Thoracic aorta (tissue), 2 donors: Measurements from ENCODE around the gene CHAC1. TPM values are rescaled to one million over a fixed set of nuclear protein-coding genes. Genes with fewer than 3 reads are reported as not detected.

Experiments used
- ATAC-seq: fragments of 150-250 bp; one replicate; pipeline ENCODE4 v1.8.0; 2017; ENCODE audit warnings: low read depth; ENCODE audit not compliant: insufficient number of reproducible peaks, low FRiP score
- DNase-seq: peaks from one replicate; pipeline ENCODE4 v3.0.0-alpha.2; 2020; ENCODE audit warnings: low spot score
- H3K27ac ChIP-seq, 2 donors: fragments of 200-600 bp; sonication (generic); 1 replicate in 1 of 2; 2 replicates in 1 of 2; pipeline ENCODE4 v1.5.1; 2016; ENCODE audit warnings: mild to moderate bottlenecking in 2 of 2, moderate library complexity in 2 of 2
- H3K27me3 ChIP-seq: fragments of 200-600 bp; sonication (generic); replicated peaks from 2 replicates; pipeline ENCODE4 v1.6.0; 2016; ENCODE audit warnings: mild to moderate bottlenecking; ENCODE audit not compliant: insufficient read depth
- H3K36me3 ChIP-seq: fragments of 200-600 bp; sonication (generic); one replicate; pipeline ENCODE4 v1.5.1; 2016
- H3K4me1 ChIP-seq, 2 donors: fragments of 200-600 bp; sonication (generic); 1 replicate in 1 of 2; 2 replicates in 1 of 2; pipeline versions ENCODE4 v1.5.1 to v1.6.0; 2016; ENCODE audit warnings: low read depth in 2 of 2, mild to moderate bottlenecking in 1 of 2; ENCODE audit not compliant: control insufficient read depth in 1 of 2
- H3K4me3 ChIP-seq: fragments of 200-600 bp; sonication (generic); 2 replicates; pipeline ENCODE4 v1.5.1; 2016; ENCODE audit warnings: mild to moderate bottlenecking
- H3K9me3 ChIP-seq: fragments of 200-600 bp; sonication (generic); 2 replicates; pipeline ENCODE4 v1.5.1; 2016
- CTCF ChIP-seq: fragments of 200-600 bp; sonication (generic); IDR thresholded peaks from one replicate; pipeline ENCODE4 v1.5.1; 2019; ENCODE audit warnings: antibody characterized with exemption
- total RNA-seq, 2 donors: library from RNA; depleted of rRNA; stranded (reverse); fragments of >200 nt; gene quantifications; one replicate each; pipeline versions ENCODE4 v1.1.0 to v1.2.3, GENCODE V29; 2016

The CHAC1 gene
- total RNA-seq, 2 donors from 2014 or later: 3.9 to 7.3 TPM

DNA sequence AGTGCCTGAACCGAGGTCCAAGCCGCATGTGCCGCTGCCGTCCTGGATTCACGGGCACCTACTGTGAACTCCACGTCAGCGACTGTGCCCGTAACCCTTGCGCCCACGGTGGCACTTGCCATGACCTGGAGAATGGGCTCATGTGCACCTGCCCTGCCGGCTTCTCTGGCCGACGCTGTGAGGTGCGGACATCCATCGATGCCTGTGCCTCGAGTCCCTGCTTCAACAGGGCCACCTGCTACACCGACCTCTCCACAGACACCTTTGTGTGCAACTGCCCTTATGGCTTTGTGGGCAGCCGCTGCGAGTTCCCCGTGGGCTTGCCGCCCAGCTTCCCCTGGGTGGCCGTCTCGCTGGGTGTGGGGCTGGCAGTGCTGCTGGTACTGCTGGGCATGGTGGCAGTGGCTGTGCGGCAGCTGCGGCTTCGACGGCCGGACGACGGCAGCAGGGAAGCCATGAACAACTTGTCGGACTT lies 17.0 kb upstream of the CHAC1 start:
- no peak overlapping the region for H3K4me3 ChIP-seq
- H3K27ac ChIP-seq: no peak overlapping the region
- no peak for TF ChIP-seq CTCF
- H3K4me1 ChIP-seq: peaks cover 11 to 26% of the 10 kb centered on the region in 2 donors
- no peaks in the 10 kb centered on the region for H3K36me3 ChIP-seq
- DNase-seq (no peak), ATAC-seq (no peak)
- no peaks in the 10 kb centered on the region for H3K9me3 ChIP-seq
- H3K27me3 ChIP-seq: no peaks in the 10 kb centered on the region

- Histone ChIP-seq H3K27ac (no peak overlapping the region), H3K36me3 (no peaks in the 10 kb centered on the region), H3K4me3 (no peak overlapping the region), H3K27me3 (no peaks in the 10 kb centered on the region), H3K9me3 (no peaks in the 10 kb centered on the region), H3K4me1 (peaks cover 11 to 26% of the 10 kb centered on the region in 2 donors)
- DNase-seq (no peak), ATAC-seq (no peak)
- TF ChIP-seq CTCF: peak; percentile 10
Measured at GRCh38 chr15:40936709-40937666, 16.3 kb upstream of the CHAC1 start.

DNA sequence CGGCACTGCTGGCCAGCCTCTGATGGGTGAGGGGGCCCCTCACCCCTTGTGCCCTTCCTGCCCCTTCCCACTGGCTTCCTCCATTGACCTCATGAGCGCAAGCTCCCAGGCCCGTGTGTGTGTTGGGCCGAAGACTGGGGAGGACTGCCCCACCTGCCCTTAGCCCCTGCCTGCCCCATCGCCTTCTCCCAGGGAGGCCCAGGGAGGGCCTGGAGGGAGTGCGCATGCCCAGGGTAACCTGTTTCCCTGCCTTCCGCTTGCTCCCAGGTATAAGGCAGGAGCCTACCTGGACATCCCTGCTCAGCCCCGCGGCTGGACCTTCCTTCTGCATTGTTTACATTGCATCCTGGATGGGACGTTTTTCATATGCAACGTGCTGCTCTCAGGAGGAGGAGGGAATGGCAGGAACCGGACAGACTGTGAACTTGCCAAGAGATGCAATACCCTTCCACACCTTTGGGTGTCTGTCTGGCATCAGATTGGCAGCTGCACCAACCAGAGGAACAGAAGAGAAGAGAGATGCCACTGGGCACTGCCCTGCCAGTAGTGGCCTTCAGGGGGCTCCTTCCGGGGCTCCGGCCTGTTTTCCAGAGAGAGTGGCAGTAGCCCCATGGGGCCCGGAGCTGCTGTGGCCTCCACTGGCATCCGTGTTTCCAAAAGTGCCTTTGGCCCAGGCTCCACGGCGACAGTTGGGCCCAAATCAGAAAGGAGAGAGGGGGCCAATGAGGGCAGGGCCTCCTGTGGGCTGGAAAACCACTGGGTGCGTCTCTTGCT lies 15.3 kb upstream of the CHAC1 start:
- Histone ChIP-seq H3K9me3 (no peaks in the 10 kb centered on the region), H3K27me3 (no peaks in the 10 kb centered on the region), H3K4me1 (peaks cover 14 to 36% of the 10 kb centered on the region in 2 donors), H3K4me3 (no peak overlapping the region), H3K36me3 (no peaks in the 10 kb centered on the region), H3K27ac (no peak overlapping the region)
- ATAC-seq (no peak), DNase-seq (no peak)
- peak; percentile 15 for TF ChIP-seq CTCF

GRCh38 chr15:40938536-40938870 lies 14.8 kb upstream of the CHAC1 start:
- H3K27me3 ChIP-seq: no peaks in the 10 kb centered on the region
- TF ChIP-seq CTCF: no peak
- no peak for ATAC-seq
- peaks cover 14 to 38% of the 10 kb centered on the region in 2 donors for H3K4me1 ChIP-seq
- H3K27ac ChIP-seq: no peak overlapping the region
- no peak for DNase-seq
- H3K36me3 ChIP-seq: no peaks in the 10 kb centered on the region
- no peaks in the 10 kb centered on the region for H3K9me3 ChIP-seq
- no peak overlapping the region for H3K4me3 ChIP-seq

GRCh38 chr15:40940296-40940801 lies 12.9 kb upstream of the CHAC1 start:
- ATAC-seq (no peak), DNase-seq (no peak)
- Histone ChIP-seq H3K4me3 (peak overlapping the region; percentile 80), H3K27me3 (no peaks in the 10 kb centered on the region), H3K27ac (peak overlapping the region; percentile 85 to 90), H3K4me1 (peaks cover 14 to 38% of the 10 kb centered on the region in 2 donors), H3K36me3 (no peaks in the 10 kb centered on the region), H3K9me3 (no peaks in the 10 kb centered on the region)
- no peak for TF ChIP-seq CTCF
